Measurements from ENCODE around the gene GLB1L2.

DNA sequence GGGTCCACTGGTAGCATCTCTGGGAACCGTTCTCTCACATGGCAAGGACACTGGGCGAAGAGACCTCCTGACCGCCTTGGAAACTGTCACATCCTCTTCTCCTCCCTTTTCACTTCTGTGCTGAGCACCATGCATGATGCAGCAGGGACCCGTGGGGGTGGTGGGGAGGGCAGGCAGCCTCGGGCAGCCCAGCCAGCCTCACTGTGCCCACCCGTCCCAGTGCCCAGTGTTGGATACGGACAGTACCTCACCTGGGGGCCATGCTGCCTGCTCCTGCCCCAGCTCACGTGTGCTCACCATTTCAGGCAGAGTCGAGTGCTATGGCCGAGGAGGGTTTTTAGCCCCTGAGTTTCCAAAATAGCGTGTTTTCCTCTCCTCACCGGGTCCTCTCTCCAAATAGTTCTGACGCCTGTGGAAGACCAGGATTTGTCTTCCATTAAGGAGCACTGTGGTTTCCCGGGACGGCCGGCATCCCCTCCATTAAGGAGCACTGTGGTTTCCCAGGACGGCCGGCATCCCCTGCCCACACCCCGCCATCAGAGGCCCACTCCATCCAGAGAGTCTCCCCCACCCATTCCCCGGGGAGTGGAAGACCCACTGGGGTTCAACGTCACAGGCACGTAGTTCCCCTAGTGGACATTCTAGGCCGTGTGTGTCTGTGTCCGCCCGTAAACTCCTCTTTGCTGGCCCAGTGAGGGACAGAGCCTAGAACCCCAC, 57.8 kb downstream of the GLB1L2 start:
- TF ChIP-seq, protein P1, sequence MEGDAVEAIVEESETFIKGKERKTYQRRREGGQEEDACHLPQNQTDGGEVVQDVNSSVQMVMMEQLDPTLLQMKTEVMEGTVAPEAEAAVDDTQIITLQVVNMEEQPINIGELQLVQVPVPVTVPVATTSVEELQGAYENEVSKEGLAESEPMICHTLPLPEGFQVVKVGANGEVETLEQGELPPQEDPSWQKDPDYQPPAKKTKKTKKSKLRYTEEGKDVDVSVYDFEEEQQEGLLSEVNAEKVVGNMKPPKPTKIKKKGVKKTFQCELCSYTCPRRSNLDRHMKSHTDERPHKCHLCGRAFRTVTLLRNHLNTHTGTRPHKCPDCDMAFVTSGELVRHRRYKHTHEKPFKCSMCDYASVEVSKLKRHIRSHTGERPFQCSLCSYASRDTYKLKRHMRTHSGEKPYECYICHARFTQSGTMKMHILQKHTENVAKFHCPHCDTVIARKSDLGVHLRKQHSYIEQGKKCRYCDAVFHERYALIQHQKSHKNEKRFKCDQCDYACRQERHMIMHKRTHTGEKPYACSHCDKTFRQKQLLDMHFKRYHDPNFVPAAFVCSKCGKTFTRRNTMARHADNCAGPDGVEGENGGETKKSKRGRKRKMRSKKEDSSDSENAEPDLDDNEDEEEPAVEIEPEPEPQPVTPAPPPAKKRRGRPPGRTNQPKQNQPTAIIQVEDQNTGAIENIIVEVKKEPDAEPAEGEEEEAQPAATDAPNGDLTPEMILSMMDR (IDR thresholded peaks at IDR 0.05), result no peak
- no peak for TF ChIP-seq POLR2AphosphoS5 (IDR thresholded peaks at IDR 0.05)
- TF ChIP-seq POLR2A (IDR thresholded peaks at IDR 0.05), result no peak
- TF ChIP-seq EP300 (IDR thresholded peaks at IDR 0.05), result no peak

All from upper lobe of left lung (tissue), 4 donors.